Hepatocyte (in vitro differentiated cells): ENCODE measurements around the gene VASH1.

Experiments used
- CTCF ChIP-seq: fragments of 200-600 bp; sonication (generic); IDR thresholded peaks from 2 replicates; pipeline ENCODE4 v1.5.1; 2016; ENCODE audit warnings: antibody characterized with exemption, mild to moderate bottlenecking; ENCODE audit not compliant: poor library complexity
- EZH2 ChIP-seq: fragments of 200-600 bp; sonication (generic); IDR thresholded peaks from 2 replicates; pipeline ENCODE4 v1.6.1; 2016; ENCODE audit warnings: antibody characterized with exemption, mild to moderate bottlenecking, borderline replicate concordance

- TF ChIP-seq CTCF (no peak), EZH2 (no peak)
These were observed 47.7 kb downstream of the VASH1 start for GRCh38 chr14:76808990-76809389.
